Esophagus squamous epithelium (tissue), 5 donors: ENCODE data around the gene SPRY1. TPM values are rescaled to one million over a fixed set of nuclear protein-coding genes. Genes with fewer than 3 reads are reported as not detected.

Source experiments
- DNase-seq: peaks from one replicate; lab custom pipeline; 2025; lab: John Stamatoyannopoulos, UW
- H3K27ac ChIP-seq, 4 donors: fragments of 200-600 bp; sonication (generic); one replicate each; pipeline ENCODE4 v1.5.1; 2016 to 2019; ENCODE audit warnings: mild to moderate bottlenecking in 1 of 4
- H3K27me3 ChIP-seq, 4 donors: fragments of 200-600 bp; sonication (generic); 1 replicate in 3 of 4; 2 replicates in 1 of 4; pipeline versions ENCODE4 v1.5.1 to v1.6.0; 2017 to 2021; ENCODE audit warnings: antibody characterized with exemption in 1 of 4
- H3K36me3 ChIP-seq, 3 donors: fragments of 200-600 bp; sonication (generic); one replicate each; pipeline ENCODE4 v1.5.1; 2016 to 2019
- H3K4me1 ChIP-seq, 3 donors: fragments of 200-600 bp; sonication (generic); one replicate each; pipeline ENCODE4 v1.5.1; 2017 to 2019
- H3K4me3 ChIP-seq, 4 donors: fragments of 200-600 bp; sonication (generic); 1 replicate in 3 of 4; 2 replicates in 1 of 4; pipeline ENCODE4 v1.5.1; 2016 to 2019; ENCODE audit warnings: mild to moderate bottlenecking in 2 of 4, moderate library complexity in 1 of 4
- H3K9me3 ChIP-seq, 3 donors: fragments of 200-600 bp; sonication (generic); one replicate each; pipeline ENCODE4 v1.5.1; 2016 to 2019
- CTCF ChIP-seq, 6 experiments: fragments of 450-650 bp in 4 of 6; fragments of 200-600 bp in 2 of 6; sonication (generic) in 2 of 6; IDR thresholded peaks; one replicate each; pipeline ENCODE4 v1.5.1; 2016 to 2019; ENCODE audit warnings: antibody characterized with exemption in 6 of 6, mild to moderate bottlenecking in 4 of 6, moderate library complexity in 4 of 6
- POLR2A ChIP-seq, 4 donors: fragments of 450-650 bp; IDR thresholded peaks; one replicate each; pipeline ENCODE4 v1.6.1; 2017; ENCODE audit warnings: antibody characterized with exemption in 4 of 4, mild to moderate bottlenecking in 4 of 4, moderate library complexity in 3 of 4
- WGBS, 2 donors: methylation state at CpG; one replicate each; pipeline ENCODE4 v1.1.5; 2018; 5-methylcytosine and 5-hydroxymethylcytosine counted together
- intact Hi-C: fragments of 100-400 bp; cut with DNase I; formaldehyde crosslinking; loops from one replicate; pipeline ENCODE4 v1.15.0; 2022
- total RNA-seq, 4 donors: library from RNA; depleted of rRNA; stranded (reverse); fragments of >200 nt; gene quantifications; one replicate each; pipeline ENCODE4 v1.1.0, GENCODE V29; 2016
- donor health status: DM: yes; HTN: yes; CAD: no.

The SPRY1 gene
- total RNA-seq, 4 donors from 2014 or later: 14.2 to 60.3 (median 23.2) TPM

- Histone ChIP-seq H3K4me3 (peak overlapping the region in 1 of 4 donors; percentile 2), H3K9me3 (no peaks in the 10 kb centered on the region), H3K27ac (peak overlapping the region in 2 of 4 donors; percentile 51 to 52), H3K4me1 (peaks cover 0 to 12% (median 4%) of the 10 kb centered on the region in 3 donors), H3K36me3 (no peaks in the 10 kb centered on the region), H3K27me3 (no peaks in the 10 kb centered on the region)
- TF ChIP-seq POLR2A (IDR thresholded peaks at IDR 0.05): no peak
- no peak for TF ChIP-seq CTCF (IDR thresholded peaks at IDR 0.05)
- 48 to 49% methylated on average over 5 of the region's 5 CpGs for WGBS, 2 donors
- intact Hi-C loops: no loop called here
- DNase-seq: no peak
These were observed 47.0 kb downstream of the SPRY1 start for GRCh38 chr4:123443401-123444289.

- no peak for DNase-seq
- H3K9me3 ChIP-seq: no peaks in the 10 kb centered on the region
- TF ChIP-seq POLR2A (IDR thresholded peaks at IDR 0.05): no peak
- no peak for TF ChIP-seq CTCF (IDR thresholded peaks at IDR 0.05)
- 37 to 50% methylated on average over 8 to 10 of the region's 10 CpGs for WGBS, 2 donors
- H3K4me1 ChIP-seq: peaks cover 0 to 12% (median 4%) of the 10 kb centered on the region in 3 donors
- no peaks in the 10 kb centered on the region for H3K36me3 ChIP-seq
- peak overlapping the region in 2 of 4 donors; percentile 51 to 52 for H3K27ac ChIP-seq
- H3K27me3 ChIP-seq: no peaks in the 10 kb centered on the region
- peak overlapping the region in 1 of 4 donors; percentile 2 for H3K4me3 ChIP-seq
- intact Hi-C loops: no loop called here
These were observed 47.7 kb downstream of the SPRY1 start for GRCh38 chr4:123444290-123444731.

- Histone ChIP-seq H3K27ac (no peak overlapping the region), H3K36me3 (no peaks in the 10 kb centered on the region), H3K27me3 (no peaks in the 10 kb centered on the region), H3K4me1 (peaks cover 0 to 12% (median 4%) of the 10 kb centered on the region in 3 donors), H3K9me3 (no peaks in the 10 kb centered on the region), H3K4me3 (no peak overlapping the region)
- 55 to 58% methylated on average over 6 of the region's 6 CpGs for WGBS, 2 donors
- TF ChIP-seq POLR2A (IDR thresholded peaks at IDR 0.05): no peak
- no peak for TF ChIP-seq CTCF (IDR thresholded peaks at IDR 0.05)
- DNase-seq: no peak
- intact Hi-C loops: no loop called here
These were observed 50.4 kb downstream of the SPRY1 start for GRCh38 chr4:123446865-123447474.

DNA sequence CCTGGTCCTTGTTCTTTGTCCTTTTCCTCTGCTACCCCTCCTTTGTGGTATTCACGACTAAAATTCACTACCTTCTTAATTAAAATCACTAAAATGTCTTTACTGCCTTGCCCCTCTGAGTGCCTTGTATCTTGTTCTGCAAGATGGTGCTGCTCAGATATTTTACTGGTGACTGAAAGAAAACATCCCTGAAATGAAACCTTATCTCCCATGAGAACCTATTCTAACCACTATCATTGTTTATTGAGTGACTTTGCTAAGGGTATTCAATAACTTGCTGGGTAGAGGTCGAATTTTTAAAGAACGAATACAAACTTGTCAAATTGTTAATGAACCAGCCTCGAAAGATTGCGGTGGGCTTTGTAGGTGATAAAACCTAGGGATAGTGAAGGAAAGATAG is 52.8 kb downstream of the SPRY1 start:
- Histone ChIP-seq H3K4me1 (peaks cover 0 to 12% (median 0%) of the 10 kb centered on the region in 3 donors), H3K36me3 (no peaks in the 10 kb centered on the region), H3K4me3 (no peak overlapping the region), H3K27me3 (no peaks in the 10 kb centered on the region), H3K9me3 (no peaks in the 10 kb centered on the region), H3K27ac (no peak overlapping the region)
- 74 to 82% methylated on average over 5 of the region's 5 CpGs for WGBS, 2 donors
- DNase-seq: no peak
- intact Hi-C loops: no loop called here
- TF ChIP-seq POLR2A (IDR thresholded peaks at IDR 0.05) (no peak), CTCF (IDR thresholded peaks at IDR 0.05) (no peak)

DNA sequence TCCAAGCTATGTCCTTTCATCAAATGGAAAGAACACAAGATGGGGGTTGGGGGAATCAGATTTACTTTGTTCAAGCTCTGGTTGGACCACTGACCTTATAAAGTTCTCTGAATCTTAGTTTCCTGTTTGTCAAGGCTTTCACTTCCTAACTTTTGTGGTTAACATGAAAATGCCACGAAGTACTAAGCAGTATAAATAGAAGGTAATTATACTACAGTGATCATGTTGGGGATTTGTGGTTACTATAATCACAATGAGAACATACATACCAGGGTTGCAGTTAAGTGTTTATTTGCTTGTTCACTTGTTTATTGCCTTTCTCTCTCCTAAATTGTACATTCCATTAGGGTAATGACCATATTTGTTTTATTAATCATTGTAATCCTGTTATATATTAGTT is 53.2 kb downstream of the SPRY1 start:
- H3K4me1 ChIP-seq: peaks cover 0 to 10% (median 0%) of the 10 kb centered on the region in 3 donors
- intact Hi-C loops: no loop called here
- WGBS, 2 donors: 32 to 50% methylated on average over 1 of the region's 1 CpG
- no peak overlapping the region for H3K4me3 ChIP-seq
- H3K27ac ChIP-seq: no peak overlapping the region
- DNase-seq: no peak
- no peaks in the 10 kb centered on the region for H3K36me3 ChIP-seq
- no peaks in the 10 kb centered on the region for H3K9me3 ChIP-seq
- TF ChIP-seq POLR2A (IDR thresholded peaks at IDR 0.05) (no peak), CTCF (IDR thresholded peaks at IDR 0.05) (no peak)
- no peaks in the 10 kb centered on the region for H3K27me3 ChIP-seq
